NCI-H128 (cell line): ENCODE results near the gene ANXA6.

ENCODE experiments used
- DNase-seq: peaks from one replicate; lab custom pipeline; 2025; ENCODE audit not compliant: unreplicated experiment; lab: John Stamatoyannopoulos, UW

Gene ANXA6

GRCh38 chr5:151154931-151155774 is 2.4 kb downstream of the ANXA6 start:
- no peak for DNase-seq

DNA sequence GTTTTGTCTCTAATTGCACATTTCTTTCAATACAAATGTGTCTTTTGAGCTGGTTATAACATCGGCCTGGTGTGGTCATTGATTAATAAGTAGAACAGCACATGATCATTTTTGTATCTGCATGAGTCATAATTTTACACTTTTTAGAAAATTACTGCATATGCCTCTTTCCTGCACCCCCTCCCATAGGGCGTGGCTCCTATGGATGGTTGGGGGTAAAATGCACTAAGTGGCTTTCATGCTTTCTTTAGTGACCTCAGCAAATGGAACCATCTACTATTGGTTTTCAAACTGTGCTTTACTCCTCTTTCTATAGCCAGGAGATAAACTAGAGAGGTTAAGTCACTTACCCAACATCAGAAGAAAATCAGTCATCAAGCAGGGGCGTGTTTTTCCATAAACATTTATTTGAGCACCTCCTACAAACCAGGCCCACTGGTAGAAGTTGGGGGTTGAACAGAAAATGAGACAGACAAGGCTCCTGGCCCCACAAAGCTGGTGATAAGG is 3.8 kb downstream of the ANXA6 start:
- no peak for DNase-seq

DNA sequence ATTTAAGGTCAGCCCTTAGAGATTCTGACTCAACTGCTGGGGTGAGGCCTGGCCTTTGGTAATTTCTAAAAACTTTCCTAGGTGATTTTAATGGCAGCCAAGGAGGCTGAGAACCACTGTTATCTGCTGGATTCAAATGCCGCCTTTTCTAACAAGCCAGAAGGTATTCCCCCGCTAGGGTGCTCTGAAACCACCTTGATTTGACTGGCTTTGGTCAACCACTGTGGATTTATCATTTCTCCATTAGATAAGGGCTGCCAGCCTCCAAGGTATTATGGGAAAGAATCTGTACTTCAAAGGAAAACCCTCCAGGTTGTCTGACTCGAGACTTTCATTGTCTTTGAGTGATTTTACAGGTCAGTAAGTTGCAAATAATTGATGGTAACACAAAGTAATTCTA is 4.3 kb downstream of the ANXA6 start:
- no peak for DNase-seq

- DNase-seq: no peak
These were observed 5.8 kb downstream of the ANXA6 start for GRCh38 chr5:151151793-151152192.

DNA sequence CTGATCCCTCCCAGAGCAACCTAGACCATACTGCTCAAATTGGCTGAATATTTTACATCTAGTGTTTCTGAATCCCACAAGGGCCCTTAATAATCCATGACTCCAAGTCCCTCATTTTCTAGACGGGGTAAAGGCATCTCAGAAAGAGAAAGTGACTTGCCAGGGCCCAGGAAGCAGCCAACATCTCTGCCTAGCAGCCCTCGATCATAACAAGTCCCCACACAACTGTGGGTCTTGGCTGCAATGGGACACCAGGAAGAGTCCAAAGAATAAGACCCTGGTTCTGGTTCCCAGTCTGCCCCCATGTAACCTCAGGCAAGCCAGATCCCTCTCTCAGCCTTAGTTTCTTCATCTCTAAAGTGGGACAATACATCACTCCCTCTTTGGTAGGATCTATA is 6.3 kb downstream of the ANXA6 start:
- no peak for DNase-seq

GRCh38 chr5:151150471-151151262 is 6.9 kb downstream of the ANXA6 start:
- no peak for DNase-seq

DNA sequence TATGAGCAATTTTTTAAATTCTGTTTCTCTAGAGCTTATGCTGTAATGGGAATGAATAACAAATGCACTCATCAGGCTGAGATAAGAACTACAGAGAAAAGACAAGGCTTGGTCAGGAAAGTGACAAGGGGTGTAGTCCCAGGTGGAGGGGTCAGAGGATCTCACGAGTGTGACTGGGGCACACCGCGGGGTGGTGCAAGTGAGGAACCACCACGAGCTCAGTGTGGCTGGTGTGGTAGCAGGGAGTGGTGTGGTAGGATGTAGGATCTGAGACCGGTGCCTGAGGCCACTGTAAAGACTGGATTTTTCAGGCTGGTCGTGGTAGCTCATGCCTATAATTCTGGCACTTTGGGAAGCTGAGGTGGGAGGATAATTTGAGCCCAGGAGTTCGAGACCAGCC is 9.0 kb downstream of the ANXA6 start:
- no peak for DNase-seq

- no peak for DNase-seq
These were observed 10.5 kb downstream of the ANXA6 start for GRCh38 chr5:151147033-151147432.

DNA sequence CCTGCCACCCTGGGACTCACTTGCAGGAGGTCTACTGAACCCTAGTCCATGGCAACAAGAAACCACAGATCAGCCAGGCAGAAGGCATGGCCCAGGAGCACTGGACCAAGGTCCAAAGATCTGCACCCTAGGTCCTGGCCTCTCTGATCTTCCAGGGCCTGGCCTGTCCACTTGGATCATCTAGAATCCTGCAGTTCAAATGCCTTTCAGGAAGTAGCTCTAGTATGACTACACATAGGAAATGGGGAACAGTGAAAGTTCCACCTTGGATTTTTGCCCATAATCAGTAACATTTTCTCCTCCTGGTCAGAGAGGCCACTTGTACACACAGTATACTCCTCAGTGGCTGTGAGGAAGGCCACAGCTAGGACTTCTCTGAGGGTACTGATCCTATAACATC is 11.5 kb downstream of the ANXA6 start:
- no peak for DNase-seq

GRCh38 chr5:151144922-151145321 is 12.7 kb downstream of the ANXA6 start:
- DNase-seq: no peak

DNA sequence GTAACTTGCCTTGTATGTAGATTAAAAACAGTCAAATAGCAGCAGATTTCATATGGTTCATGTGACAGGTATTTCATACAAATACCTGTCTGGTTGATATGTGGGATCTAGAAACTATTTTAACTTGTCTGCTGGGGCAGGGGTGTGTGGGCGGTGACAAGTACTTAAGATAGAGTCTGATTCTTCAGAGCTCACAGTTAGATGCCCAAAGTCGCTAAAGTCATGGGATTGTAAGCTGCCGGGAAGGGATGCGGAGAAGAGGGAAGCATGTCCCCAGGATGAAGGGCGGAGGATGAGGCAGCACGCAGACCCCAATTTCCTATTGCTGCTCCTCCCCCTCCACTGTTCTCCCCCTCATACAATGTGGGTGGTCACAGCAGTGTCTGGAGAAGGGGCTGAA is 13.3 kb downstream of the ANXA6 start:
- DNase-seq: no peak

GRCh38 chr5:151143645-151144044 is 13.9 kb downstream of the ANXA6 start:
- DNase-seq: no peak

DNA sequence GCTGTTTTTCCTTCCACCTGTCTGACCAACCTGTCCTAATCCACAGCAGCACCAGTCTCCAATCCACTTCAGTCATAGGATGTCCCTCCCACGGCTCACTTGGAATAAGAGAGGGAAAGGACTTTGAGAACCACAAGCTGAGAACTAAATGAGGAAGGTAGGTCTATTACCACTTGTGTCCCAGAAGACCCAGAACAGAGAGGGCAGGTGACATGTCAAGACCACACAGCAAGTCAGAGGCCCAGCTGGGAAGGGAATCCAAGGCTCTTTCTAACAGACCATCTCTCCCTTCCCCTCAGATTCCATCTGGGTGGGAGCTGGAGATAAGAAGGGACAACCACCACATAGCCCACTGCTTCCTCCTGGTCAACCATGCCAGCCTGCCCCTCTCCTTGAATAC is 14.6 kb downstream of the ANXA6 start:
- DNase-seq: no peak

DNA sequence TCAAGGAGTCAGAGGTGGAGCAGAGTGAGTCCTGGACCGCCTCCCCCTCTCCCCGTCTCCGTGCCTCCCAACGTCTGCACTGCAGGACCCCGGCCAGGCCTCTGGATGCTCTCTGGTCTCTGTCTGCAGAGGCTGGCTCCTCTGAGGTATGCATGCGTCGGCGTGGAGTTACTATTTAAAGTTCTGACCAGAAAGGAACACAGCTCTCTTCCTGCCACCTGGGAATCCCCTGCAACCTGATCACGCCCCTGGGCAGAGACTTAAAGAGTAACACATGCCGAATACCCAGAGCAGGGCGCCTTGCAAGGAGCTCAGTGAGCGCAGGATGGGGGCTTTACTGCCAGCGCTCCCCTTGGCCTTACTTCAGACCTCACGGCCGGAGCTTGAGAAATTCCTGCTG is 16.0 kb downstream of the ANXA6 start:
- DNase-seq: no peak

DNA sequence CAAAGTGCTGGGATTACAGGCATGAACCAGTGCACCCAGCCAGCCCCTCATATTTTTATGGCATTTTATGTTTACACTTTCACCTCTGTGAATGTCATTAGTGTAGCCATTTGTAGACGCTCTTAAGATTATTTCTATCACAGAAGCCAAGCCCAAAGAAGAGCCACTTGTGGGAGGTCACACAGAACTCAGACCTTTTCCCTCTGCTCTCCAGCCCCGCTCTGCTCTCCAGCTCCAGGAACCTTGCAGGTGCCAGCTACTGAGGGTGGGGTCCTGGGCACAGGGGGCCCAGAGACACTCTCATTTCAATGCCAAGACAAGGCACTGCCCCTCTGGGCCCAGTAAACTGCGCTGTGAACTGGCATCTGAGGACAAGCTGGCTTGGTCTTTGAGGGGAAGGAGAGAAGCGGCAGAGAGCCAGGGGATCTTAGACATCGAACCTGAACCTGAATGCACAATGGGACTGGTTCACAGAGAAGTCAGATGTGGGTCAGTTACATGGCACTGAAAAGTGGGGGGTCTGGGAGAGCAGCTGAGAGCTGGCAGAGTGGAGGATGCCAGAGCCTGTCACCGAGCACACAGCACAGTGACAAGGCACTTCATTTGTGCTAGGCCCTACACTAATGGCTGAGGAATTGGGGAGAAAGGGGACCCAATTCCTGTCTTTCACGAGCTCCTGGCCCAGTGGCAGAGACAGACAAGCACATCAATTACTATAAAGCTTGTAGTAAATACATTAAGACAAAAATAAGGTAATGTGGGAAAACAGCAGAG is 16.7 kb downstream of the ANXA6 start:
- DNase-seq: no peak

DNA sequence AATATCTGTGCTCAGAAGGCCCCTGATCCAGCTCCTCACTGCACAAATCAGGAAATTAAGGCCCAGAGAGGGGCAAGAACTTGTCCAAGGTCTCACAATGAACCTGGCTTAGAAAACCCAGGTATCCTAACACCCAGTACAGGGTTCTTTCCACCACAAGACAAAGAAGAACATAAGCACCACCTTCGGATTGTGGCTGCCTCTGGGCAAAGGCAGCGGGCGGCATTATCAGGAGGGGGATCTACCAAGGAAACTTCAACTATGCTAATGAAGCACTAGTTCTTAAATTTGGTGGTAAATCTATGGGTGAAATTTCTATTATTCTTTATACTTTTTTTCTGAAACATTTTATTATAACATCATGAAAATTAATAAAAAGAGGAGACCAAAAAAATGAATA is 17.9 kb downstream of the ANXA6 start:
- DNase-seq: no peak

GRCh38 chr5:151139015-151139414 is 18.6 kb downstream of the ANXA6 start:
- DNase-seq: no peak

DNA sequence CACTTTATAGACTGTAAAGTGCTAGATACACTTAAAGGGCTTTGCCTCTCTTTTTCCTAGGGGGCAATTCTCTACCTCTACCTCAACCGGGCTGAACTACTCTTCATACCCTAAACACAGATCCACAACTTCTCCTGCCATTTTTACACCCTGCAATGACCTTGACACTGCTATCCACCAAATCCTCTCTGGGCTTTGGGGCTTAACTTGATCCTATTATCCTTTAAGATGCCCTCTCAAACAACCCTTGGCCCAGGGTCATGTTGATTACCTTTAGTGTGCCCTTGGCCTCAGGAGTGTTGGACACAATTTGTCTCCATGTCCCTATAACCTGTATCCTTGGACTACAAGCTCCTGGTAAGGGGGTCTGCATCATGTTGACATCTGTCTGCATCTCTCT is 19.5 kb downstream of the ANXA6 start:
- no peak for DNase-seq

- DNase-seq: no peak
These were observed 20.3 kb downstream of the ANXA6 start for GRCh38 chr5:151137067-151137825.

DNA sequence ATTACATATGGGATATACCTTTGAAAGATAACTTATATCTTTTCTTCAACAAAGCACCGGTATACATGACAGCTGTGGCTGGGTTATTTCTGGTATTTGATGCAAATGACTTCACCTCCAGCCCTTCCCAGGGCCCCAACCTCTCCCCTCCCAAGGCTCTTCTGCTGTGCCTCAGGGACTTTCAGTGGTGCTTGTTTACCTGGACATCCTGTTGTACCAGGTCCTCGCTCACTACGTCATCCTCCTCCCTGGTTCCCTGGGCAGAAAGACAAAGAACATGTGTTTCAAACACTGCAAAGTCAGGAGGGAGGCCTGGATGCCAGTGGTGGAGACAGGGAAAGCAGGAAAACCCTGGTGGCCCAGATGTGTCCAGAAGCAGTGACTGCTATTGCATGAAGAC is 23.4 kb downstream of the ANXA6 start:
- DNase-seq: no peak

GRCh38 chr5:151132963-151133362 is 24.6 kb downstream of the ANXA6 start:
- peak; percentile 30 for DNase-seq
